Suppressor macrophage treated with lipopolysaccharide for 1 hour (primary cell): ENCODE measurements around the gene CASP3.
"Not testable (repeated sequence)": the region's sequence is repeated elsewhere in the genome, so short reads cannot be mapped to it uniquely, and the experiment has no call there.

Experiments
- DNase-seq, 3 donors: peaks; one replicate each; pipeline ENCODE4 v3.0.0-alpha.2; 2020 to 2022

The CASP3 gene

GRCh38 chr4:184628103-184628502, 21.1 kb downstream of the CASP3 start:
- no peak for DNase-seq

GRCh38 chr4:184625783-184626596, 23.3 kb downstream of the CASP3 start:
- not testable (repeated sequence) for DNase-seq

GRCh38 chr4:184624972-184625554, 24.2 kb downstream of the CASP3 start:
- DNase-seq = no peak

GRCh38 chr4:184624504-184624903, 24.7 kb downstream of the CASP3 start:
- DNase-seq = not testable (repeated sequence)

- no peak for DNase-seq
Observed at GRCh38 chr4:184621518-184621917, 27.7 kb downstream of the CASP3 start.

- peak; percentile 39 to 42 (median 40) for DNase-seq
Observed at GRCh38 chr4:184620212-184620867, 28.9 kb downstream of the CASP3 start.

GRCh38 chr4:184617600-184618196, 31.5 kb downstream of the CASP3 start:
- DNase-seq = peak in 1 of 3 donors; percentile 4

- DNase-seq = peak; percentile 33 to 65 (median 57)
Observed at GRCh38 chr4:184616633-184617551, 32.4 kb downstream of the CASP3 start.

GRCh38 chr4:184616168-184616567, 33.1 kb downstream of the CASP3 start:
- not testable (repeated sequence) for DNase-seq

GRCh38 chr4:184614509-184614908, 34.7 kb downstream of the CASP3 start:
- DNase-seq = no peak

GRCh38 chr4:184613405-184613804, 35.8 kb downstream of the CASP3 start:
- DNase-seq = peak in 1 of 3 donors; percentile 46

- no peak for DNase-seq
Observed at GRCh38 chr4:184612074-184612473, 37.2 kb downstream of the CASP3 start.

- not testable (repeated sequence) for DNase-seq
Observed at GRCh38 chr4:184607429-184607828, 41.8 kb downstream of the CASP3 start.

- not testable (repeated sequence) for DNase-seq
Observed at GRCh38 chr4:184602857-184603256, 46.4 kb downstream of the CASP3 start.

GRCh38 chr4:184600982-184601381, 48.3 kb downstream of the CASP3 start:
- DNase-seq = not testable (repeated sequence)

GRCh38 chr4:184599492-184600135, 49.6 kb downstream of the CASP3 start:
- DNase-seq = no peak

- DNase-seq = no peak
Observed at GRCh38 chr4:184598753-184599491, 50.3 kb downstream of the CASP3 start.

- no peak for DNase-seq
Observed at GRCh38 chr4:184596617-184597185, 52.5 kb downstream of the CASP3 start.

- DNase-seq = no peak
Observed at GRCh38 chr4:184596044-184596616, 53.1 kb downstream of the CASP3 start.

GRCh38 chr4:184595430-184595829, 53.8 kb downstream of the CASP3 start:
- no peak for DNase-seq
